Neuronal stem cell (in vitro differentiated cells): Measurements from ENCODE around the gene MUC5B.
A peak's percentile ranks its signal among the peaks of the same experiment; 100 is the strongest.

Source experiments
- DNase-seq: peaks from one replicate; pipeline ENCODE4 v3.0.0-alpha.2; 2013; ENCODE audit warnings: low spot score
- H2AFZ ChIP-seq: one replicate; pipeline ENCODE4 v1.6.1; 2013; ENCODE audit warnings: mild to moderate bottlenecking, low read length, inconsistent platforms
- H2AK5ac ChIP-seq: 2 replicates; pipeline ENCODE4 v1.6.1; 2013; ENCODE audit warnings: low read depth, mild to moderate bottlenecking, inconsistent platforms, low read length, moderate library complexity, mixed read lengths
- H2BK120ac ChIP-seq: 2 replicates; pipeline ENCODE4 v1.6.1; 2013; ENCODE audit warnings: low read depth, mild to moderate bottlenecking, inconsistent platforms, low read length, moderate library complexity, mixed read lengths
- H2BK12ac ChIP-seq: one replicate; pipeline ENCODE4 v1.6.1; 2013; ENCODE audit warnings: low read length, inconsistent platforms
- H2BK15ac ChIP-seq: 2 replicates; pipeline ENCODE4 v1.6.1; 2013; ENCODE audit warnings: mild to moderate bottlenecking, low read length, inconsistent platforms, mixed read lengths
- H2BK5ac ChIP-seq: one replicate; pipeline ENCODE4 v1.6.1; 2013; ENCODE audit warnings: inconsistent platforms, mild to moderate bottlenecking, low read length, moderate library complexity
- H3K14ac ChIP-seq: one replicate; pipeline ENCODE4 v1.6.1; 2013; ENCODE audit warnings: low read length, inconsistent platforms
- H3K18ac ChIP-seq: 2 replicates; pipeline ENCODE4 v1.6.1; 2013; ENCODE audit warnings: low read length, inconsistent platforms
- H3K23ac ChIP-seq: 2 replicates; pipeline ENCODE4 v1.6.1; 2013; ENCODE audit warnings: low read depth, mild to moderate bottlenecking, mixed read lengths, low read length, inconsistent platforms; ENCODE audit not compliant: poor library complexity
- H3K27ac ChIP-seq: replicated peaks from 3 replicates; pipeline ENCODE4 v1.5.1; 2013; ENCODE audit warnings: low read length, inconsistent platforms
- H3K27me3 ChIP-seq, 3 experiments: 2 replicates each; pipeline ENCODE4 v1.6.1; 2013; ENCODE audit warnings: low read length in 3 of 3, mild to moderate bottlenecking in 2 of 3, inconsistent platforms in 1 of 3, low read depth in 1 of 3, mixed read lengths in 1 of 3, moderate library complexity in 1 of 3; ENCODE audit not compliant: control insufficient read depth in 3 of 3, insufficient read depth in 3 of 3
- H3K36me3 ChIP-seq, 2 donors: replicated peaks in 1 of 2; 2 replicates each; pipeline ENCODE4 v1.6.1; 2013; ENCODE audit warnings: low read length in 2 of 2; ENCODE audit not compliant: control insufficient read depth in 2 of 2, insufficient read depth in 2 of 2
- H3K4ac ChIP-seq: 2 replicates; pipeline ENCODE4 v1.6.1; 2013; ENCODE audit warnings: inconsistent platforms, mild to moderate bottlenecking, low read length, moderate library complexity
- H3K4me1 ChIP-seq, 2 donors: 1 replicate in 1 of 2; 2 replicates in 1 of 2; pipeline ENCODE4 v1.6.1; 2013; ENCODE audit warnings: low read length in 2 of 2, low read depth in 1 of 2; ENCODE audit not compliant: control insufficient read depth in 2 of 2, insufficient read depth in 1 of 2
- H3K4me2 ChIP-seq: one replicate; pipeline ENCODE4 v1.6.1; 2013; ENCODE audit warnings: mild to moderate bottlenecking, low read length, inconsistent platforms; ENCODE audit not compliant: insufficient read depth, poor library complexity, severe bottlenecking
- H3K4me3 ChIP-seq, 2 donors: 2 replicates each; pipeline ENCODE4 v1.5.1; 2013; ENCODE audit warnings: low read length in 2 of 2, mild to moderate bottlenecking in 2 of 2, inconsistent platforms in 1 of 2, moderate library complexity in 1 of 2
- H3K79me1 ChIP-seq: one replicate; pipeline ENCODE4 v1.6.1; 2013; ENCODE audit warnings: low read depth, mild to moderate bottlenecking, inconsistent platforms, low read length, moderate library complexity
- H3K9ac ChIP-seq: one replicate; pipeline ENCODE4 v1.6.1; 2013; ENCODE audit warnings: mild to moderate bottlenecking, low read depth, low read length, inconsistent platforms; ENCODE audit not compliant: poor library complexity
- H3K9me3 ChIP-seq, 2 donors: replicated peaks in 1 of 2; 2 replicates each; pipeline versions ENCODE3 to v1.6.1; 2013; ENCODE audit warnings: low read length in 2 of 2, mild to moderate bottlenecking in 2 of 2, inconsistent platforms in 1 of 2, low read depth in 1 of 2, mixed read lengths in 1 of 2, moderate library complexity in 1 of 2; ENCODE audit not compliant: control insufficient read depth in 2 of 2, insufficient read depth in 1 of 2
- H4K8ac ChIP-seq: one replicate; pipeline ENCODE4 v1.6.1; 2013; ENCODE audit warnings: low read depth, mild to moderate bottlenecking, inconsistent platforms, low read length, moderate library complexity
- H4K91ac ChIP-seq: one replicate; pipeline ENCODE4 v1.6.1; 2013; ENCODE audit warnings: low read length, low read depth, mild to moderate bottlenecking, inconsistent platforms; ENCODE audit not compliant: poor library complexity
- WGBS, 2 donors: extraction: QIAGEN DNeasy Blood & Tissue Kit; methylation state at CpG; one replicate each; pipeline ENCODE4 v1.1.7; 2013; ENCODE audit warnings: missing lambda C conversion rate in 2 of 2, mixed read lengths in 1 of 2; ENCODE audit not compliant: insufficient read length in 2 of 2, insufficient replicate concordance in 1 of 2; ENCODE audit errors: extremely low coverage in 2 of 2; 5-methylcytosine and 5-hydroxymethylcytosine counted together

The MUC5B gene

GRCh38 chr11:1197886-1198560 lies 24.8 kb upstream of the MUC5B start:
- no peaks in the 10 kb centered on the region for H3K79me1 ChIP-seq

DNA sequence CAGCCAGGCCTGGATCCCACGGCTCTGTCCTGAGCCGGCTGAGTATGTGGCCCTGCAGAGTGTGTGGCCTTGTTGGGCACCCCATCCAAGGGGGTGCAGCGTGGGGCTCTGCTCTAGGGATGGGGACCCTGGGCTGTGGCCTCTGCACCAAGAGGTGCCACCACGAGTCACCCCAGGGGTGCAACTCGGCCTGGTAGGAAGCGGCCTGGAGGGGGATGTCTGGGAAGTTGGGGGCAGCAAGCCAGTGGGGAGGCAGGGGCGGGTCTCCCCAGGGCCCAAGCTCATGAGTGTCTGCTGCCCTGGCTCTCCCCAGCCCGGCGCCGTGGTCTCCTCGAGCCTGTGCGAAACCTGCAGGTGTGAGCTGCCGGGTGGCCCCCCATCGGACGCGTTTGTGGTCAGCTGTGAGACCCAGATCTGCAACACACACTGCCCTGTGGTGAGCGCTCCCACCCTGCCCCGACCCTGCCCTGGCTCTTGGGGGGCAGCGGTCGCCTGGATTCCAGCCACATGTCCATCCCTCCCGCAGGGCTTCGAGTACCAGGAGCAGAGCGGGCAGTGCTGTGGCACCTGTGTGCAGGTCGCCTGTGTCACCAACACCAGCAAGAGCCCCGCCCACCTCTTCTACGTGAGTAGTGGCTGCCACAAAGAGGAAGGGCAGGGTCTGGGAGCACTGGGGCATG lies 24.2 kb upstream of the MUC5B start:
- H2AFZ ChIP-seq: no peak overlapping the region
- no peak overlapping the region for H3K27ac ChIP-seq
- peak overlapping the region; percentile 81 for H2BK120ac ChIP-seq
- no peak overlapping the region for H2BK12ac ChIP-seq
- H3K9me3 ChIP-seq: peaks cover 0 to 6% of the 10 kb centered on the region in 2 donors
- H4K91ac ChIP-seq: no peak overlapping the region
- peak overlapping the region; percentile 56 for H3K14ac ChIP-seq
- H2BK15ac ChIP-seq: no peak overlapping the region
- H3K18ac ChIP-seq: peak overlapping the region; percentile 64
- no peak overlapping the region for H3K4me2 ChIP-seq
- peak overlapping the region; percentile 37 for H3K4ac ChIP-seq
- no peaks in the 10 kb centered on the region for H3K4me1 ChIP-seq
- H3K79me1 ChIP-seq: no peaks in the 10 kb centered on the region
- peak overlapping the region; percentile 90 for H2AK5ac ChIP-seq
- no peaks in the 10 kb centered on the region for H3K36me3 ChIP-seq
- peak overlapping the region; percentile 21 for H3K9ac ChIP-seq
- peak overlapping the region; percentile 65 for H3K23ac ChIP-seq
- no peak for DNase-seq
- no peak overlapping the region for H3K4me3 ChIP-seq
- no peak overlapping the region for H4K8ac ChIP-seq
- peaks cover 0 to 17% (median 0%) of the 10 kb centered on the region in 3 experiments for H3K27me3 ChIP-seq
- peak overlapping the region; percentile 82 for H2BK5ac ChIP-seq
- no CpG with 5 or more reads among the region's 26 CpGs for WGBS, 2 donors

More at GRCh38 chr11:1197886-1198560, 24.8 kb upstream of the MUC5B start:
- H2BK12ac ChIP-seq: no peak overlapping the region
- H4K8ac ChIP-seq: no peak overlapping the region
- no peak overlapping the region for H3K23ac ChIP-seq
- H3K27ac ChIP-seq: no peak overlapping the region
- H3K4ac ChIP-seq: no peak overlapping the region
- no peaks in the 10 kb centered on the region for H3K4me1 ChIP-seq
- peak overlapping the region; percentile 75 for H2AK5ac ChIP-seq
- DNase-seq: no peak
- H3K27me3 ChIP-seq: peaks cover 0 to 17% (median 0%) of the 10 kb centered on the region in 3 experiments
- peaks cover 0 to 9% of the 10 kb centered on the region in 2 donors for H3K9me3 ChIP-seq
- H2BK120ac ChIP-seq: peak overlapping the region; percentile 81
- peak overlapping the region; percentile 57 for H3K18ac ChIP-seq
- no CpG with 5 or more reads among the region's 33 CpGs for WGBS, 2 donors
- H3K4me2 ChIP-seq: no peak overlapping the region
- no peak overlapping the region for H2AFZ ChIP-seq
- no peaks in the 10 kb centered on the region for H3K36me3 ChIP-seq
- H3K14ac ChIP-seq: no peak overlapping the region
- H3K4me3 ChIP-seq: no peak overlapping the region
- H4K91ac ChIP-seq: no peak overlapping the region
- no peak overlapping the region for H2BK15ac ChIP-seq
- H2BK5ac ChIP-seq: no peak overlapping the region
- no peak overlapping the region for H3K9ac ChIP-seq

DNA sequence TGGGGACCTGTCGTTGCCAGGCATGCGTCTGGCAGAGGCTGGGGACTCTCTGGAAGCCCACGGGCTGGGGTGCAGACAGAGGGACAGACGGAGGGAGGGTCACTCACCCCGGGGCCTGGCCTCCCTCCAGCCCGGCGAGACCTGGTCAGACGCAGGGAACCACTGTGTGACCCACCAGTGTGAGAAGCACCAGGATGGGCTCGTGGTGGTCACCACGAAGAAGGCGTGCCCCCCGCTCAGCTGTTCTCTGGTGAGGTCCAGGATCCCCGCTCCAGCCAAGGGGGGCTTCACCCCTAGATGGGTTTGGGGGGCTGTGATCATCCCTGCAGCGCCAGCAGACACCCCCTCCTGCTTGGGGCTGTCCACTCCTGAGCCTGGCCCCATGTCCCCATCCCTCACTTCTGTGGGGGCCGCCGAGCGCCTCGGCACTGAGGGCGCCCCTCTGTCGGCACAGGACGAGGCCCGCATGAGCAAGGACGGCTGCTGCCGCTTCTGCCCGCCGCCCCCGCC lies 23.6 kb upstream of the MUC5B start:
- Histone ChIP-seq H3K9ac (no peak overlapping the region), H3K14ac (peak overlapping the region; percentile 71), H3K18ac (peak overlapping the region; percentile 64), H3K4me2 (no peak overlapping the region), H3K4me1 (no peaks in the 10 kb centered on the region), H3K4me3 (no peak overlapping the region), H2BK12ac (no peak overlapping the region), H4K8ac (no peak overlapping the region), H2BK5ac (peak overlapping the region; percentile 82), H3K27me3 (peaks cover 0 to 17% (median 0%) of the 10 kb centered on the region in 3 experiments), H3K36me3 (no peaks in the 10 kb centered on the region), H4K91ac (no peak overlapping the region), H3K9me3 (peaks cover 0 to 3% of the 10 kb centered on the region in 2 donors), H2BK15ac (peak overlapping the region; percentile 92), H2BK120ac (no peak overlapping the region), H2AFZ (no peak overlapping the region), H3K79me1 (no peaks in the 10 kb centered on the region), H3K23ac (peak overlapping the region; percentile 65), H3K4ac (peak overlapping the region; percentile 37), H3K27ac (no peak overlapping the region), H2AK5ac (peak overlapping the region; percentile 90)
- no CpG with 5 or more reads among the region's 27 CpGs for WGBS, 2 donors
- DNase-seq: no peak
